Activated CD4-positive, alpha-beta T cell treated with anti-CD3 and anti-CD28 coated beads for 1 hour (primary cell): ENCODE data around the gene TSPAN31.

Experiments
- DNase-seq: peaks from one replicate; pipeline ENCODE4 v3.0.0-alpha.2; 2020

Gene TSPAN31

GRCh38 chr12:57754411-57755193, 9.8 kb downstream of the TSPAN31 start, which contains the start of gene MARCHF9:
TSS of gene MARCHF9 (plus strand) at chr12:57755103. CDS start at chr12:57755529, 426 bp downstream.
- DNase-seq: peak; percentile 73

DNA sequence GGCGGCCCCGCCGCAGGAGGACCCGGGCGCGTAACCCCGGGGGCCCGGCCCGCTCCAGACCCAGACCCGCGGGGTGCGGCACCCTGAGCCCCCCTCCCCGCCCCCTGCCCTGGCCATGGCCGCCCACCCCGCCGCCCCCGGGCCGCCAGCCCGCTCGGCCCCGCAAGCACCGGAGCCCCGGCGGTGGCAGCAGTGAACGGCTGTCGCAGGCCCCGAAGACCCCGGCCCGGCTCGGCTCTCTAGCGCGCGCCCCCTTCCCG, 10.3 kb downstream of the TSPAN31 start:
- no peak for DNase-seq

DNA sequence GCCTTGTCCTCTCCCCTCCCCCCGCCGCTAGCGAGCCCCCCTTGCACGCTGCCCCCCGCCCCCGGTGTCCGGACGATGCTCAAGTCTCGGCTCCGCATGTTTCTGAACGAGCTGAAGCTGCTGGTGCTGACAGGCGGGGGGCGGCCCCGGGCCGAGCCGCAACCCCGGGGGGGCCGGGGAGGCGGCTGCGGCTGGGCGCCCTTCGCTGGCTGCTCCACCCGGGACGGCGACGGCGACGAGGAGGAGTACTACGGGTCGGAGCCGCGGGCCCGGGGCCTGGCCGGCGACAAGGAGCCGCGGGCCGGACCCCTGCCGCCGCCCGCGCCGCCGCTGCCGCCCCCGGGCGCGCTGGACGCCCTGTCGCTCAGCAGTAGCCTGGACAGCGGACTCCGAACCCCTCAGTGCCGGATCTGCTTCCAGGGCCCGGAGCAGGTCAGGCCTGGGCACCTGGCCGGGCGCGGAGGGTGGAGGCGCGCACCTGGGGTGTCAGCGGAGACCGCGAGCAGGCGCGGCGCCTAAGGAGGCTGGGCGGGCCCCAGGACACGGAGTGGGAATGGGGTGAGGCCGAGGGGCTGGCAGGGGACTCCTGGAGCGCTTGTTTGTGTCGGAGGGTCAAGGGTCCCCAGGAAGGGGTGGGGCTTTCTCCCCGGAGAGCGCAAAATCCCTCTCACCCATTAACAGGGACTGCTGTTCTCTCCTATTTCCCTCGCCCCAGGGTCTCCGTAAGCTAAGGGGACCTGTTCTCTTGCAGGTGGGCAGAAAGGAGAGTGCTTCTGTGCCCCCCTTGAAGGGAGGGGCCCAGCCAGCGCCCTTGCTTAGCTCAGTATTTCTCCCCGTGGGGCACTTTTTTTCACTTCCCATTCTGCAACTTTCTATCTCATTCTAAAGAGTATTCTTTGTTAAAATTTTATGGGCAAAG, 10.9 kb downstream of the TSPAN31 start:
- DNase-seq: no peak

GRCh38 chr12:57756406-57757341, 11.8 kb downstream of the TSPAN31 start:
- DNase-seq: peak; percentile 60

DNA sequence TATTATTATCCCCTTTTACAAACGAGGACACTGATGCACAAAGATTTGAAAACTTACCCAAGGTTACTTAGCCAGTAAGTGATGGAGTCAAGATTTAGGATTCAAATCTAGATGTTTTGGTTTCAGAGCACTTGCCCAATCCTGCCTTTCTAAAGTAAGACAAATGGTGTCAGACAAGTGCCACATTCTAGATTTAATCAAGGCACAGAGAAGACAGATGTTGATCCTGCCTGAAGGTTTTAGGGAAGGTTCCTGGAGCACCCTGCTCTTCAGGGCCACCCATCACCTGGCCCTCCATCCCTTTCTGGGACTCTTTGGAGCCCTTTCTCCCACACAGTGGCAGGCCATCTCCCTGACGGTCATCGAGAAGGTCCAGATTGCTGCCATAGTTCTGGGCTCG, 12.9 kb downstream of the TSPAN31 start:
- no peak for DNase-seq

DNA sequence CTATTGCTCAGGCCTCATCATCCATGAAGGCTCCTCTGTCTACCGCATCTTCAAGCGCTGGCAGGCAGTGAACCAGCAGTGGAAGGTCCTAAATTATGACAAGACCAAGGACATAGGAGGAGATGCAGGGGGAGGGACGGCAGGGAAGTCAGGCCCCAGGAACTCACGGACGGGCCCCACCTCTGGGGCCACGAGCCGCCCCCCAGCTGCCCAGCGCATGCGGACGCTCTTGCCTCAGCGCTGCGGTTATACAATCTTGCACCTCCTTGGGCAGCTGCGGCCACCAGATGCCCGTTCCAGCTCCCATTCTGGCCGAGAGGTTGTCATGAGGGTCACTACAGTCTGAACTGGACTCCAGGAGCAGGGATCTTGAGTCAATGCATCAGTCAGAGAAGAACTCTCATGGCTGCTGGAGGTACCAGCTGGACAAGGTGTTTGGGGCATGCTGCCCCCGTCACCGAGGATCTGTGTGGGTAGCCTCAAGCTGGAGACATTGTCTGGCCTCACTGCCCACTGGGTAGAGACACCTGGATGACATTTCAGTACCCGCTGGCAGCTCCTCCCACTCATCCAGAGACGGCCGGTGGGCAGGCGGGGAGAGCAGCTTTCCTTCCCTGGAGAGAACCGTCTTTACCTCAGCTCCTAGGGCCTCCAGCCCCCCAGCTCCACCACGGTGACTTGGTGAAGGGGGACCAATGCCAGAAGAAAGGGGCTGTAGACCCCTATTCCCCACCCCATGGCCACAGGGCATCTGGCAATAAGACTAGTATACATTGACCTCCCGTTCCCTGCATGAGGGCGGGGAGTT, 13.9 kb downstream of the TSPAN31 start:
- no peak for DNase-seq

GRCh38 chr12:57759360-57759980, 14.6 kb downstream of the TSPAN31 start:
- DNase-seq: no peak

DNA sequence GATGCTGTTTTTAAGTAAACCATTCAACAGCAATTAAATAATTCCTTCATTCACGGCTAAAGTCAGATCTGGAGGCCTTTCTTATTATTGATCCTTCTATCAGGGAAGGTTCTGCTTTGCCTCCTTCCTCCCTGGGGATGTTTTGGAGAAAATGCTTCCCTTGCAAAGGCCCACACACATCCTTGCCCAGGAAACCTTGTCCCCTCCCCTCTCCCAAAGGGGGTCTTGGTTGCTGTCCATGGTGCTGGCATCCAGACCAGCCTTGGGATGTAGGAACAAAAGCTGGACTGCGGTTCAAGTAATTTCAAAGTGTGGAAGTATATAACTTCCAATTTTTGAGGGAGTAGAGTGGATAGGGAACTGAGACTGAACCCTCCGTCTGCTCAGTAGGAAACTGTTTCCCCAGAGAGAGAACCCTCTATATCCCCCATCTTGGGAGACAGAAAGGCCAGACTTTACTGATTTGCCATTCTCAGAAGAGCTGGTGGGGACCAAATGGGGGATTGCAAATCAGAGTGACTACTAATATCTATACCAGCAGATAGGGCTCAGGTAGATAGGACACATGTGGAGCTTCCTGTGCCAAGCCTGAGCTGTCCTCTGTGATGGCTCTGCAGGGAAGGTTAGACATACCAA, 15.6 kb downstream of the TSPAN31 start:
- no peak for DNase-seq

GRCh38 chr12:57761391-57761998, 16.7 kb downstream of the TSPAN31 start:
- DNase-seq: no peak

- DNase-seq: no peak
Observed at GRCh38 chr12:57762463-57762862, 17.6 kb downstream of the TSPAN31 start.

DNA sequence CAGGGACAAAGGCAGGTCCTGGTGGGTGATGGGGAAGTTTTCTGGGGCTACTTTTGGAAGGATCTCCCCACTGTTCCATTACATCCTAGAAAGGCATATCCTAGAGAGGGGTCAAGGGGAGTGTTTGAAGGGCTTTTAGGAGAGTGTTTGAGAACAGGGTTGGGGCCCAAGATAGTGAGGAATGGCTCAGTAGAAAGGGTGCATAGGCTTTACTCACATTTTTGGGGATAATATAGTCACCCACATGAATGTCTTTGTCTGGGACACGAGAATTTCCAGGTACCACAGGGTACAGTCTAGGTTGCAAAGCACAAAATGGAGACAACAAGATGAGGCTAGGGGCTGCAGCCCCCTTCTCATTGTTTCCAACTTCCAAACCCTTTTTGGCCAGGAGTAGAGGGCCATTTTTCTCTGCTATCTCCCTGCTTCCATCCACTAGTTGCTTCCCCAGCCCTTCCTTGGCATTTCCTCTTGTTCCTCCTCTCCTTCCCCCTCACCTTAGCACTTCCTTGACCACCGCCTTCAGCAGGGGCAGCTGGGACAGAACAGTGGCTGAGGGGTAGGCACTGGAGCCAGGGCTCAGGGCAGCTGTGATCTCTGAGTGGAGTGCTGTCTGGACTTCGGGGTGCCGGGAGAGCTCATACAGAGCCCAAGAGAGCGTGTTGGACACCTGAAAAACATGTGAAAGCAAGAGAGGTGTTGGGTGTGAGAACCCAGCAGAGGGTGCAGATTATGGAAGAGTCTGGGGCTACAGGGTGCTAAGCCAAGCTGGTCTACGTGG, 19.2 kb downstream of the TSPAN31 start:
- DNase-seq: no peak

GRCh38 chr12:57764662-57765002, 19.8 kb downstream of the TSPAN31 start:
- no peak for DNase-seq

- peak; percentile 31 for DNase-seq
Observed at GRCh38 chr12:57765003-57765697, 20.3 kb downstream of the TSPAN31 start.

- DNase-seq: no peak
Observed at GRCh38 chr12:57765698-57766463, 21.0 kb downstream of the TSPAN31 start.

- no peak for DNase-seq
Observed at GRCh38 chr12:57766464-57767304, 21.8 kb downstream of the TSPAN31 start, which contains the start of gene CYP27B1. TSS of gene CYP27B1 (minus strand) at chr12:57767078. CDS start at chr12:57767041, 37 bp downstream.

- DNase-seq: no peak
Observed at GRCh38 chr12:57767305-57767698, 22.5 kb downstream of the TSPAN31 start.

DNA sequence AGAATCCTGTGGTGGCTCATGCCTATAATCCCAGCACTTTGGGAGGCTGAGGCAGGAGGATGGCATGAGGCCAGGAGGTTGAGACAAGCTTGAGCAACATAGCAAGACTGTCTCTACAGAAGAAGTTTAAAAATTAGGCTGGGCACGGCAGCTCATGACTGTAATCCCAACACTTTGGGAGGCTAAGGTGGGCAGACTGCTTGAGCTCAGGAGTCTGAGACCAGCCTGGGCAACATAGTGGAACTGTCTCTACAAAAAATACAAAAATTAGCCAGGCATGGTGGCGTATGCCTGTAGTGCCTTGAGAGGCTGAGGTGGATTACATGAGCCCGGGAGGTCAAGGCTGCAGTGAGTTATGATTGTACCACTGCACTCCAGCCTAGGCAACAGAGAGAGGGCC, 23.0 kb downstream of the TSPAN31 start:
- no peak for DNase-seq
